ENCODE measurements around the gene TFAP2A. TPM values are rescaled to one million over a fixed set of nuclear protein-coding genes. Genes with fewer than 3 reads are reported as not detected.

TFAP2A gene
- total RNA-seq, 1 donor from 2014 or later = 0.66 TPM

GRCh38 chr6:10368861-10369260 lies 46.0 kb downstream of the TFAP2A start:
- no peak for TF ChIP-seq CTCF (IDR thresholded peaks at IDR 0.05; ENCODE audit: borderline replicate concordance)
- H3K4me1 ChIP-seq = no peaks in the 10 kb centered on the region
- intact Hi-C loops (cut with micrococcal nuclease) = no loop called here
- peaks cover 41% of the 10 kb centered on the region for H3K27me3 ChIP-seq (ENCODE audit: low read depth)
- DNase-seq = no peak
- no peak overlapping the region for H3K27ac ChIP-seq (replicated peaks)
- no peaks in the 10 kb centered on the region for H3K9me3 ChIP-seq (replicated peaks)
- H3K4me3 ChIP-seq = no peak overlapping the region
- no peaks in the 10 kb centered on the region for H3K36me3 ChIP-seq

- intact Hi-C loops (cut with micrococcal nuclease) = no loop called here
- H3K4me3 ChIP-seq = no peak overlapping the region
- no peaks in the 10 kb centered on the region for H3K4me1 ChIP-seq
- peaks cover 69% of the 10 kb centered on the region for H3K27me3 ChIP-seq (ENCODE audit: low read depth)
- no peak for TF ChIP-seq CTCF (IDR thresholded peaks at IDR 0.05; ENCODE audit: borderline replicate concordance)
- H3K27ac ChIP-seq (replicated peaks) = no peak overlapping the region
- no peaks in the 10 kb centered on the region for H3K9me3 ChIP-seq (replicated peaks)
- DNase-seq = no peak
- no peaks in the 10 kb centered on the region for H3K36me3 ChIP-seq
Measured at GRCh38 chr6:10363911-10364310, 51.0 kb downstream of the TFAP2A start.

GRCh38 chr6:10362300-10362699 lies 52.6 kb downstream of the TFAP2A start:
- Histone ChIP-seq H3K9me3 (replicated peaks) (no peaks in the 10 kb centered on the region), H3K36me3 (no peaks in the 10 kb centered on the region), H3K27ac (replicated peaks) (no peak overlapping the region), H3K4me3 (no peak overlapping the region), H3K4me1 (no peaks in the 10 kb centered on the region), H3K27me3 (ENCODE audit: low read depth) (peaks cover 63% of the 10 kb centered on the region)
- no peak for DNase-seq
- TF ChIP-seq CTCF (IDR thresholded peaks at IDR 0.05; ENCODE audit: borderline replicate concordance) = no peak
- intact Hi-C loops (cut with micrococcal nuclease) = no loop called here

- DNase-seq = no peak
- intact Hi-C loops (cut with micrococcal nuclease) = no loop called here
- Histone ChIP-seq H3K4me1 (no peaks in the 10 kb centered on the region), H3K9me3 (replicated peaks) (no peaks in the 10 kb centered on the region), H3K36me3 (no peaks in the 10 kb centered on the region), H3K27me3 (ENCODE audit: low read depth) (peaks cover 60% of the 10 kb centered on the region), H3K4me3 (no peak overlapping the region), H3K27ac (replicated peaks) (no peak overlapping the region)
- no peak for TF ChIP-seq CTCF (IDR thresholded peaks at IDR 0.05; ENCODE audit: borderline replicate concordance)
Measured at GRCh38 chr6:10361428-10361827, 53.4 kb downstream of the TFAP2A start.

GRCh38 chr6:10359581-10359980 lies 55.3 kb downstream of the TFAP2A start:
- no peak overlapping the region for H3K27ac ChIP-seq (replicated peaks)
- intact Hi-C loops (cut with micrococcal nuclease) = no loop called here
- no peak overlapping the region for H3K4me3 ChIP-seq
- no peaks in the 10 kb centered on the region for H3K36me3 ChIP-seq
- no peaks in the 10 kb centered on the region for H3K9me3 ChIP-seq (replicated peaks)
- no peaks in the 10 kb centered on the region for H3K4me1 ChIP-seq
- TF ChIP-seq CTCF (IDR thresholded peaks at IDR 0.05; ENCODE audit: borderline replicate concordance) = no peak
- DNase-seq = no peak
- peaks cover 59% of the 10 kb centered on the region for H3K27me3 ChIP-seq (ENCODE audit: low read depth)

Measured in left ventricle myocardium inferior (tissue), 1 donor.